Measurements from ENCODE around the gene ABITRAM.
A peak's percentile ranks its signal among the peaks of the same experiment; 100 is the strongest.

Gene ABITRAM

DNA sequence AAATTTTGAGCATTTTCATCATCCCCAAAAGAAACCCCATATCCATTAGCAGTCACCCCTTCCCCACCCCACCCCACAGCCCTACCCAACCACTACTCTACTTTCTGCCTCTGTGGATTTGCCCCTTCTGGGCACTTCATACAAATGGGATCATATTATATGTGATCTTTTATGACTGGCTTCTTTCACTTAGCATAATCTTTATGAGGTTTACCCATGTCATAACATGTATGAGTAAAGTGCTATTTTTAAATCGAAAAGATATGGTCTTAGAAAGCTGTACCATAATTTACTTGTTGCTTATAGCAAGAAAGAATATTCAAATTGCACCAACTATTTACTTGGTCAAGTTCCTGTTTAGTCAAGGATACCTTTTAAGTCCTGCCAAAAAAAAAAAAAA, 13.0 kb upstream of the ABITRAM start:
- TF ChIP-seq, protein P1, sequence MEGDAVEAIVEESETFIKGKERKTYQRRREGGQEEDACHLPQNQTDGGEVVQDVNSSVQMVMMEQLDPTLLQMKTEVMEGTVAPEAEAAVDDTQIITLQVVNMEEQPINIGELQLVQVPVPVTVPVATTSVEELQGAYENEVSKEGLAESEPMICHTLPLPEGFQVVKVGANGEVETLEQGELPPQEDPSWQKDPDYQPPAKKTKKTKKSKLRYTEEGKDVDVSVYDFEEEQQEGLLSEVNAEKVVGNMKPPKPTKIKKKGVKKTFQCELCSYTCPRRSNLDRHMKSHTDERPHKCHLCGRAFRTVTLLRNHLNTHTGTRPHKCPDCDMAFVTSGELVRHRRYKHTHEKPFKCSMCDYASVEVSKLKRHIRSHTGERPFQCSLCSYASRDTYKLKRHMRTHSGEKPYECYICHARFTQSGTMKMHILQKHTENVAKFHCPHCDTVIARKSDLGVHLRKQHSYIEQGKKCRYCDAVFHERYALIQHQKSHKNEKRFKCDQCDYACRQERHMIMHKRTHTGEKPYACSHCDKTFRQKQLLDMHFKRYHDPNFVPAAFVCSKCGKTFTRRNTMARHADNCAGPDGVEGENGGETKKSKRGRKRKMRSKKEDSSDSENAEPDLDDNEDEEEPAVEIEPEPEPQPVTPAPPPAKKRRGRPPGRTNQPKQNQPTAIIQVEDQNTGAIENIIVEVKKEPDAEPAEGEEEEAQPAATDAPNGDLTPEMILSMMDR (IDR thresholded peaks at IDR 0.05) = no peak

DNA sequence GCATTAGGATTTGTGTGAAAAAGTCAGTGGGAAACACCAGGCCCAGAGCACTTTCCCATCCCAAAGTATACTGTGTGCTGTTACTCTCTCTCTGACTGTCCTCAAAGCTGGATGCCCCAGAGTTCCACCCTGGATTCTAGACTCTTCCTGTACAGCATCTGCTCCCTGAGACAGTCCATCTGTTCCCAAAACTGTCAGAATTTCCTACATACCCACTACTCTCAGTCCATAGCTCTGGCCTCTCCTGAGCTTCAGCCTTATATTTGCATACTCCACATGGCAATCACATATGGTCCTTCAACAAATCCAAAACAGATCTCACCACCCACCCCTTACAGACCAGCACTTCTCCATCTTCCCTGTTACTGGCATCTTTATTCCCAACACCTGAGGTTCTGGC, 9.7 kb upstream of the ABITRAM start:
- TF ChIP-seq, protein P1 (IDR thresholded peaks at IDR 0.05) = no peak

GRCh38 chr9:108928386-108928785, 5.8 kb upstream of the ABITRAM start:
- TF ChIP-seq, protein P1 (IDR thresholded peaks at IDR 0.05) = no peak

GRCh38 chr9:108933231-108933717, 926 bp upstream of the ABITRAM start:
- TF ChIP-seq, protein P1 (IDR thresholded peaks at IDR 0.05) = no peak

DNA sequence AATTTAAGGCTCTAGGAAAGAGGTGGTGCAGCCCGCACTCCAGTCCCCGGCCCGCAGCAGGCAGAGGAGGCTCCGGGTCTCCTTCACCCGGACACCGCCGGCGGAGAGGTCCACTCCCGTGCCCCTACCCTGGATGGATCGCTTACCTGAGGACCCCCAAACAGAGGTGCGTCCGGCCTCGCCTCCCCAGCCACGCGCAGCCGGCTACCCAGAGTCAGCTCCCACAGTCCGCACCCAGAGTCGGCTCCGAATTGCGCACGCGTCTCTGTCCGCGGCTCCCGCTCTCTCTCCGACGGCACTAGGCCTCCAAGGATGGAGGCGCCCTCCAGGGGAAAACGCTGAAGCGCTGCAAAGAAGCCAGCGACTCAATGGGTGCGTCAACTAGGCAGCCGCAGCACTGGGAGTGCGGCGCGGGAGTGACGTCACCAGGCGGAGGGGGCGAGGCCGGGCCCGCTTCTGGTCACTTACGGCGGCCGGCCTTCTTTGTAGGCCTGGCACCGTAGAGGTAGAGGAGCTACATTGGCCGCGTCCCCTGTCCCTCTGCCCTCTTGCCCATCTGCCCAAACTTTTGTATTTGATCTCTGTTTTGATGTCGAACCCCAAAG, 380 bp upstream of the ABITRAM start, which contains the start of gene ELP1:
Gene ELP1 (minus strand): TSS at position 407 of the 605 bp plus-strand sequence. CDS start 2,978 bp downstream, outside the sequence.
- TF ChIP-seq, protein P1 (IDR thresholded peaks at IDR 0.05) = peak; percentile 45; the same call in 1 of the 2 replicates

GRCh38 chr9:108937561-108938305, 3.5 kb downstream of the ABITRAM start:
- TF ChIP-seq, protein P1 (IDR thresholded peaks at IDR 0.05) = no peak

DNA sequence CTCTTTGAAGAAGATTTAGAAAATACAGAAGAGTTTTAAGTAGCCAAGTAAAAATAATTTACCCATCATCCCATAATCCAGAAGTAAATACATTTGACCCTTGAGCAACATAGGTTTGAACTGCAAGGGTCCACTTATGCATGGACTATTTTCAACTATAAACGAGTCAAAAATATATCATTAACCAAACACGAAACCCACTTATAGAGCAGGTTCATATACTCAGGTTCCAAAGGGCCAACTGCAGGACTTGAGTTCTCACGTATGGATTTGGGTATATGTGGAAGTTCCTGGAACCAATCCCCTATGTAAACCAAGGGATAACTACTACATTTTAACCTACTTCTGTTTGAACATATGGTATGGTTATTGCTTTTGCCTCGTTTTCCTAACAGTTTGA, 5.8 kb downstream of the ABITRAM start:
- TF ChIP-seq, protein P1 (IDR thresholded peaks at IDR 0.05) = no peak
